GM21447 (cell line): ENCODE data around the gene ATG4D.
"Not testable (repeated sequence)": the region's sequence is repeated elsewhere in the genome, so short reads cannot be mapped to it uniquely, and the experiment has no call there.

ENCODE experiments used
- ATAC-seq: cut with Tn5 transposase; IDR thresholded peaks from one replicate; pipeline ENCODE4 v1.9.1; 2021; ENCODE audit not compliant: unreplicated experiment

Gene ATG4D

DNA sequence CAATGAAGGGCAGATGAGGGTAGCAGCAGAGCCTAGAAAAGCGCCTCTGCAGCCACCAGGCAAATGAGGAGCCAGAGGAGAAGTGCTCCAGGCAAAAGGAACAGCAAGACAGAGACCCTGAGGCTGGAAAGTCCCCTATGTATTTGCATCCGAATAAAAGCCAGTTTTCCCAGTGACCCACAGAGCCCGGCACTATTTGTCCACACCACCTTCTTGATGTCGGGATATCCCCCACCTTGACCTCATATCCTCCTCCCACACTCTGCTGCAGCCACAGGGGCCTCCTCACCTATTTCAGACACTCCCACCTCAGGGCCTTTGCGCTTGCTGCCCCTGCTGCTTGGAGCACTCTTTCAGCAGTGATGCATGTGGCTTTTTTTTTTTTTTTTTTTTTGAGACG is 6.6 kb downstream of the ATG4D start:
- no peak for ATAC-seq

DNA sequence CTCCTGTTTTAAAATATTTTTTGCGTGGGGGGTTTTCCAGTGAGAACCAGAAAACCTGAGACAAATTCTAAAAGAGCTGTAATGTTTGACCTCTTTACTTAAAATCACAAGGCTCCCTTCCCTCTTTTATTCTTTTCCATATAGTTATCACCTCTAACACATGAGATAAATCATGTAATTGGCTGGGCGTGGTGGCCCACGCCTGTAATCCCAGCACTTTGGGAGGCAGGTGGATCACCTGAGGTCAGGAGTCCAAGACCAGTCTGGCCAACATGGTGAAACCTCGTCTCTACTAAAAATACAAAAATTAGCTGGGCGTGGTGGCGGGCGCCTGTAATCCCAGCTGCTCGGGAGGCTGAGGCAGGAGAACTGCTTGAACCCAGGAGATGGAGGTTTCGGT is 7.3 kb downstream of the ATG4D start:
- ATAC-seq: not testable (repeated sequence)

DNA sequence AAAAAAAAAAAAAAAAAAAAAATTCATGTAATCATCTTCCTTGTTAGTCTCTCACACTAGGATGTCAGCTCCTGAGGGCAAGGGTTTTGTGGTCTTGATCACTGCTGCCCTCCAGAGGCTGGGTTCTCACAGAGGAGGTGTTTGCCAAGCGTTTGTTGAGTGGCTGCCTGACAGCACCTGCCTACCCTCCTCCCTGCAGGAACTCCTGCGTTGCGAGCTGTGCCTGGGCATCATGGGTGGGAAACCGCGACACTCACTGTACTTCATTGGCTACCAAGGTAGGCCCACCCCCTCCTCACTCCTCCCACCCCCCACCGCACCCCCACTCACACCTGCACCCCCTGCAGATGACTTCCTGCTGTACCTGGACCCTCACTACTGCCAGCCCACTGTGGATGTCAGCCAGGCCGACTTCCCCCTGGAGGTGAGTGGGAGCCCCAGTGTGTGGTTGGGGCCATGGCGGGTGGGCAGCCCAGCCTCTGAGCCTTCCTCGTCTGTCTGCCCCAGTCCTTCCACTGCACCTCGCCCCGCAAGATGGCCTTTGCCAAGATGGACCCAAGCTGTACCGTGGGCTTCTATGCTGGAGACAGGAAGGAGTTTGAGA is 8.1 kb downstream of the ATG4D start:
- no peak for ATAC-seq

DNA sequence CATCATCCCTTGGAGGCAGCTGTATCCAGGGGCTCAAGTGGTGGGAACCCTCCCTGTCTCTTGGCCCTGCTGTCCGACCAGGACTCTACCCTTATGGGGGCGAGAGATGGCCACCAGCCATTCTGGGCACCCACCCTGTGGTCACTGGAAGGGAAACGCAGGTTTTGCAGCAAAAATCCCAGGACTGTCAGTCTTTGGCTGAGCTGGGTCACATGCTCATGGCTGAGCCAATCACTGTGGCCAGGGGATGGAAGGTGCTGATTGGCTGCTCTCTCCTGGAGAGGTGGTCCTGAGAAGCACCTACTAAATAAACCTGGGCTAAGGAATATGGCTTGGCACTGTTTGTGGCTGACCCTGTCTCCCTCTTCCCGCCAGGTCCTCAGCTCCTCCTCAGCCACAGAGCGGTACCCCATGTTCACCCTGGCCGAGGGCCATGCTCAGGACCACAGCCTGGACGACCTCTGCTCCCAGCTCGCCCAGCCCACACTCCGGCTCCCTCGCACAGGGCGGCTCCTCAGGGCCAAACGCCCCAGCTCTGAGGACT is 8.9 kb downstream of the ATG4D start:
- no peak for ATAC-seq

DNA sequence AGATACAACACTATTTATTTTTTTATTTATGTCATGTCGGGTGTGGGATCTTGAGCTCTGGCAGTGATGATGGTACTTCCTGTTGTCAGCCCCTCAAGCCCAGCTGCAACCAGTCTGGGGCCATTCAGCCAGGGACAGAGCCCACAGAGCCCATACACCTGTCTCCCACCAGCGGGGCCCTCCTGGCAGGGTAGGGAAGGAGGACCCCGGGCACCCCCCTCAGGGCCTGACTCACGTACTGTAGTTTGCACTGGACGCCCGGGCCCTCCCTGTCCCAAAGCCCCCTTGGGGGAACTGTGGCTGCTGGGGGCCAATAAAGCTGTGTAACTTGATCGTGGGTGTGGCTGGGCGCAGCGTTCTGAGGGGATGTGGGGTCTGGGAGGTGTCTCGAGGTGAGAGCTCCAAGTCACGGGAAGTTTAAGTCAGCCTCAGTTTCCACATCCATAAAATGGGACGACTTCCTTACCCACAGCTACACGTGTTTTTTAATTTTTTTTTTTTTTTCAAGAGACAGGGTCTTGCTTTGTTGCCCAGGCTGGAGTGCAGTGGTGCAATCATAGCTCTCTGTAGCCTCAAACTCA is 9.5 kb downstream of the ATG4D start:
- ATAC-seq: no peak

DNA sequence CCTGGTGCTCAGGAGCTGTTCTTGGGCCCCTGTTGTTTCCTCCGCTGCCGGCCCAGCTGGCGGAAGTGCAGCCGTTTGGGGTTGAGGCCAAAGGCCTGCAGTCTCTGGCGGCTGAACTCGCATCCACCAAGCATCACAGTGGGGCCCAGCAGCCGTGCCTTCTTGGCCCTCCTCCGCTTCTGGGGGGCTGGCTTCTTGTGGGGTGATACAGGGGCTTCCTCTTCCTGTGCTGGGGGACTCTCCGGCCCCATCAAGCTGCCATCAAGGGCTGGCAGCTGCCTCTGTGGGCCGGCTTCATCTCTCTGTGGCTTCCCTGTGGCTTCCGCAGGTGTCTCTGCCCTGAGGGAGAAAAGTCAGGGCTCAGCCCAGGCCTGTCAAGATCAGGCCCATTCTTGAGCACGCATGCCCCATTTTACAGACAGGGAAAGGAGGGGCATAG is 10.3 kb downstream of the ATG4D start:
- peak; percentile 63 for ATAC-seq

DNA sequence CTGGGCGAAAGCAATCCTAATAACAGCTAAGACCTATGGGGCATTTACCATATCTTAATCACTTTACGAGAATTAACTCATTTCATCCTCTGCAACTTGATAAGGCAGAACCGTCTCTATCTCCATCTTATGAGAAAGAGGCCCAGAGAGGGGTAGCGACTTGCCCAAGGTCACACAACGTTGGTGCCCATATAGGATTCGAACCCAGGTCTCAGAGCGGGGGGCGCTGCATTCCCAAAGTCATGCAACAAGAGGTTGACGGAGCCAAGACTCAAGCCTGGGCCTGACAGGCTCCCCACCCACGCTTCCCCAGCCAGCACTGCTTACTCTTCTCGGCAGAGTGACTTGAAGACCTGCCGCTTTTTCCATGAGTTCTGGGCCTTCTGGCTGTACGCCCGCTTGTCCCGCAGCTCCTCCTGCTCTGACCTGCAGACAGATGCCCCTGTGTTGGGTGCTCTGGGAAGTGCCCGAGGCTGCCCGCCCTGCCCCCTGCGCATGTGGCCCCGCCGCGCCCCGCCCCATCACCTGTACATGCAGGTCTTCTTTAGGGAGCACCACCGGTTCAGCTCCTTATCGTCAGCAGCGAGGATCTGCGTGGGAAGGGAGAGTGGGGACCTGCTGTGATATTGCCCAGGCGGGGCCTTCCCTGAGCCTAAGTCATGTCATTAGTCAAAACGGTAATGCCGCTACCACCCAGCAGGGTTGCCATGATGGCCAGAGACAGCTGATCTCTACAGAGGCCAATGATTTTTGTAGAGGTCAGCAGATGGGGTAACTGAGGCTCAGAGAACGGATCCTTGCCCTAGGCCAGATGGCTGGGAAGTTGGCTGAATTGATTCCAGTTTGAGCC is 11.3 kb downstream of the ATG4D start:
- ATAC-seq: no peak

DNA sequence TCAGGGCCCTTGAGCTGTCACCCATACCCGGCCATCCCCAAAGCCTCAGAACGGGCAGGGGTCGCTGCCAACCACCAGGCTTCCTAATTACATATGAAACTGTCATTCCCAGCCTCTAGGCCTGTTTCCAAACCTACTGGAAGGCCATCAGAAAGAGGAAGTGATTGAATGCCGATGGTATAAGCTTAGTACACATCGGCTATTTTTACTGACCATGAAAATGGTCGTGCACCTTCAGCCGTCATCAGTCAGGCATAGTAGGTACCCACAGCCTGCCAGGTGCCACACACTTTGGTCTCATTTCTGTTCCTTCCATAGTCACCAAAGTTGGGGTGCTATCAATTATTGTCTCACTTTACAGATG is 11.9 kb downstream of the ATG4D start:
- ATAC-seq: no peak

DNA sequence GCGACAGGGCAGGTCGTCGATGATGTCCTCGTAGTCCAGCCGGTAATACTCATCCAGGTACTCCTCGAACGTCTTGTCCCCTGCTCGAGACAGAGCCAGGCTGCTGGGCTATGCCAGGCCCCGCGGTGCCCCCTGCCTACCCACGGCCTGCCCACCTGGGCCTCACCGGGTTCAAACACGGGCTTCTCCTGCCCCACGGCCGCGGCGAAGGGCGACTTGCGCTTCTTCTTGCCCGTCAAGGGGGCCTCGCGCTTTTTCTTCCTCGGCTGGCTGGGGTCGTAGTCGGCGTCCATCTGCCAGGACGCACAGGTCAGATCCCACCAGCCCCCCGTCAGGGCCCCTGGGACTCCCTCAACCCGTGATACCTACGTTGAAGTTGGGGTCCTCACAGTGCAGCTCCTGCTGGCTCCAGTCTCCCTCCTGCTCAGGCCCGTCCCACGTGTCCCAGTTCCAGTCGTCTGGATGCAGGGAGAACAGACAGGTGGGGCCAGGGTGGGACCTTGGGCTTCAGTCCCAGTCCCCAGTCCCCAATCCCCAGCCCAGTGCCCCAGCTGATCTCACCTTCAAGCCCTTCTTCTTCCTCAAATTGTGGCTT is 14.0 kb downstream of the ATG4D start:
- ATAC-seq: no peak

DNA sequence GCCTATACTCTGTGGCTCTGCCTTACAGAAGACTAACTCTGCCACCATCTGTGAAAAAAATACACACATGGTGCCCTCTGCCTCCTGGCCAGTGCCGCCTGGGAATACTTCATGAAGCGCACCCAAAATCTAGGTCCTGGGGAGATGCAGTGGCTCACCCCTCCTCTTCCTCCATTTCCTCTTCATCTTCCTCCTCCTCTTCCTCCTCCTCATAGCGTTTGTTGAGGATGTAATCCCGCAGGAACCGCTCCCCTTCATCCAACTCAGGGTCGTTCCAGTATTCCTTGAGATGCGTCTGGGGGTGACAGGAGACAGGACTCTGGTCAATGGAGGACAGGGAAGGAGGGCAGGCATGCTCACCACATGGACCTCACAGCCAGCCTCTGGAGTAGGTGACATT is 16.4 kb downstream of the ATG4D start:
- ATAC-seq: no peak

DNA sequence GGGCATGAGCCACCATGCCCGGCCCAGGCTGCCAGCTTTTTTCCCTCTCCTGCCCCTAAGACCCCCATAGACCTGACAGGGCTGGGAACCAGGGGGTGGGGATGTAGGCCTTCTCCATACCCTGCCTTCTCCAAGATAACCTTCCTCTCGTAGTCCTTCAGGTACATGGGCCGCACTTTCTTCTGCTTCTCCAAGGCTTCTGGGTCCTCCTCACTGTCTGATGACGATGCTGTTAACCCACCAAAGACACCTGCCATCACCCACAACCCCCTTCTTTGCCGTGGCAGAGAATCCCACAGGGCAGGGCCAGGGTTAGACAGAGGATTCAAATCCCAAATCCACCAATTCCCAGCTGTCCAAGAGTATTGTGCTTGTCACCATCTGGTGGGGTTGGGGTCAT is 18.9 kb downstream of the ATG4D start:
- no peak for ATAC-seq

DNA sequence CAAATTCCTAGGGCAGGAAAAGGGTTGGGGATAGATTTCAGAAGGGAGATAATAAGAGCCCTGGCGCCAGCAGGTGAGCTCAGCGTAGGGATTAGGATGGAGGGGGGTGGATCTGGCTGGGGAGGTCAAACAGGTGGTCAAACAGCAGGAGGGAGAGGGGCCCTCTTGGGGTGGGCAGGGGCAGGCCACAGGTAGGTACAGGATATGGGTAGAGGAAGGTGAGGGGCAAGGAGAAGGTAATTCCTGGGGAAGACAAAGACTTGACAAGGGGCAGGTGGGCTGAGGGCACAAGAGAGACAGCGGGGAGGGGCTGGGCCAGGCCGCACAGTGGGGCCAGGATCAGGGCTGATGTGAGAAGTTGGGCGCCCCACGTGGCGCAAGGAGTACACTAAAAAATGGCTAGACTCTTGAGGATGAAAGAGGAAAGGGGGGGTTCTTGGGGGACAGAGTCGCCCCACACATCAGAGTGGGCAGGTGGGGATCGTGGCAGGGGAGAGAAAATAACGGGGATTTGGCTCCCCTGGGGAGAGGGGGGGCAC is 21.4 kb downstream of the ATG4D start:
- no peak for ATAC-seq

DNA sequence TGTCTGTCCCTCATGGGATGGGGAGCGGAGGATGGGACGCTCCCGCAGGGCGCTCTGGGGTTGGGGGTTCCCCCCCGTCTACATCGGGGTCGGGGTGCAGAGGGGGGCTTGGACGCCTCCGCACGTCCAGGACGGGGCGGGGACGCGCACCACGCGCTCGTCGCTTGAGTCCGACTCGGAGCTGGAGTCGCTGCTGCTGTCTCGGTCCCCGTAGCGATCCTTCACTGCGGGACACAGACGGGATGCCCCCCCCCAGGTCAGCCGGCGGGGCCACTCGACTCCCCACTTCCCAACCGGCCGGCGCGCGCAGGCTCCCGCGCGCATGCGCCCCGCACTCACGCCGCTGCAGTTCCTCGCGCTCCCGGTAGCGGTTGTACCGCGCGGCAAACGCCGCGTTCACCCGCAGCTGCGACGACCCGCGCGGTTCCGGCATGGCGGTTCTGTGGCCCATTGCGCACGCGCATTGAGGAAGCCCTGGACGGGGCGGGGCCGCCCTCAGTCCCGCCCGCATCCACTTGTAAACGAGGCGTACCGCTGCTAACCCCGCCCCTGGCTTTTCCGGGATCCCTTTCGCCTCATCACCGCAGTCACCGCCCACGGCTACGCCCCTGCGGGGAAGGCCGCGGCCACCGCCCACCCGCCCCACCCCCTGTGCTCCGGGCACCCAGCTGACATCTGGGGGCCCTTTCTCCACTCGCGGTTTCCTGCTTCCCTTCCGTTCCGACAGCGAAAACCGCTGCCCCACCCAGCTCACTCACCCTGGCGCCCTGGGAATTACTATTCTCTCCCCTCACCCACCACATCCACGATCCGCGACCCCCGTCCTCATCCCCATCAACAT is 22.1 kb downstream of the ATG4D start, which contains the start of gene KRI1:
TSS of gene KRI1 (minus strand) at position 444 of the 841 bp plus-strand sequence. CDS start at position 433, 11 bp downstream.
- ATAC-seq: peak; percentile 37

DNA sequence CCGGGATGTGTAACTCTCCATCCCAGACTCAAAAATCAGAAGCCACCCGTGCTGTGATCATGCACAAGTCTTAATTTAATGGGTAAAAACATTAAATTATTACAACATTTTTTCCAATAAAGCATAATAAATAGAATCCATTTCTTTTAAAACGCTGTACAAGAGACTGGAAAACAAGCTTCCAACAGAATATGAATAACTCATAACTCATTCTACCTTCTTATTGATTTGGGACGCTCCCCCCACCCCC is 22.6 kb downstream of the ATG4D start:
- no peak for ATAC-seq

DNA sequence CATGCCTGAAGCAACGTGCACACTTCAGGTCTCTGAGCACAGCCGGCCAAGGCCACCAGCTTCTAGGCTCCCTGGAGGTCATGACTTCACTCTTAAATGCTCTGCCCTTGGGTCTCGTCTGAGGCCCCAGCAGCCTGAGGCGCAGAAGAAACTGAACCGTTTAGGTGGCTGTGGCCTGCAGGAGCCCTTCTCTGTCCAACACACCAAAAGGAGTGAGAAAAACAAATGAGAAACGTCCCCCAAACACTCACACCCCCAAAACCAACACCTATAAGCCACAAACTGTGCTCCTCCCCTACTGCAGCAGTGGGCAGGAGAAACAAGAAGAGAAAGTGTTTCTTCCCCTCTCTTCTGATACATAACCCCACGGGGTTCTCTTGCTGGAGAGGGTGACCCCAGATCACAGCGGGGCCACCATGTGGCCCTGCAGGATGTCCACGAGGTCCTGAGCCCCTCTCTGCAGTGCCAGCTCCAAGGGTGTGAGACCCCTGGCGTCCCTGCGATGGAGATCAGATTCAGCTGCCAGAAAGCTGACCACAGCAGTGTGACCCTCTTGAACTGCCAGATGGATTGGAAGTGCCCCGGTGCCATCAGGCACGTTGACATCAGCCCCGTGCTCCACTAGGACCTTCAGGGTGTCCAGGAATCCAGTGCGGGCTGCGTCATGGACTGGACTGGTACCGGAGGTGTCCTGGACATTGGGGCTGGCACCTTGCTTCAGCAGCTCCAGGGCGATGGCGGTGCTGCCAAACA is 23.1 kb downstream of the ATG4D start:
- ATAC-seq: peak; percentile 34

DNA sequence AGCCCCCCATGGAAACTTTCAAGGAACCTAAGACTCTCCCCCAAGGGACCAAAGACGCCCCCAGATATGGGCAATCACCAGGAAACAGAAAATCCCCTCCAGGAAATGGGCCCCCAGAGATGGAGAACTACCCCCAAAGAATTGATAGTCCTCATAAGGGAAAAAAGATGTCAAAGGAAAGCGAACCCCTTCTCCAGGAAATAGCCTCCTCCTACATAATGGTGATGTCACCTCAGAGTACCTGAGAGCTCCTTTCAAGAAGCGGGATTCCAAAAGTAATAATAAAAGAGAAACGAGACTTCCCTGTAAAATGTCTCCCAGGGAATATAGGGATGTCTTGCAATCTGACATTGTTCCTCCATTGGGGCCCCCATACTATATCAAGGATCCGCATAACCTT is 24.0 kb downstream of the ATG4D start:
- ATAC-seq: no peak

DNA sequence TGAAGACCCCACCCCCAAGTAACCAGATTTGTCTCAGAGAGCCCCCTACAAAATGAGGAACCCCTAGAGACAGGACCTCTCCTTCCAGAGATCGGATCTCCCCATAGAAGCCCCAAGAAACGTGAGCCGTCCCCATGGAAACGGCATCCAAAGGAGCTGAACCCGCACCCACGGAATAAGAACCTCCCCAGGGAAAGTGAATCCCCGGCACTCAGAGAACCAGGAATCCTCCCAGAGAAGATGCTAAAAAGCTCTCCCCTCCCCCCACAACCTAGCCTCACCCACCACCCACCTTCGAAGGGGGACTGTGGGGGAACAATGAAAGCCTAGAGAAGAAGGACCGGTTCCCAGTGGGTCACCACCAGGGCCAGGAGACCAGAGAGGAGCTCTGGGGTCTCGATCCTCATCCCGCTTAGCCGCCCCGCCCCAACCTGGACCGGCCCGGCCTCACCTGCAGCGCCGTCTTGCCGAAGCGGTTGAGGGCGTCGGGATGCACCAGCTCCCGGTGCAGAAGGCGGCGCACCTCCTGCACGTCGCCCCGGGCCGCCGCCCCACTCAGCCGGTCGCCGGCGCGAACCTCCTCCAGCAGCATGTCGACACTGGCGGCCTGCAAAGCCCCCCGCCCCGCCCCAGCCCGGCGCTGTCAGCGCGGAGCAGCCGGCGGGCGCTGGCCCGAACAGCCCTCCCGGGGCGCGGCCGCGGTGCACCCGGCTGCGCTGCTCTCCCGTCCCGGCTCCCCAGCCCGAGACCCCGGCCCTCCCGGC is 24.5 kb downstream of the ATG4D start:
- ATAC-seq: no peak

DNA sequence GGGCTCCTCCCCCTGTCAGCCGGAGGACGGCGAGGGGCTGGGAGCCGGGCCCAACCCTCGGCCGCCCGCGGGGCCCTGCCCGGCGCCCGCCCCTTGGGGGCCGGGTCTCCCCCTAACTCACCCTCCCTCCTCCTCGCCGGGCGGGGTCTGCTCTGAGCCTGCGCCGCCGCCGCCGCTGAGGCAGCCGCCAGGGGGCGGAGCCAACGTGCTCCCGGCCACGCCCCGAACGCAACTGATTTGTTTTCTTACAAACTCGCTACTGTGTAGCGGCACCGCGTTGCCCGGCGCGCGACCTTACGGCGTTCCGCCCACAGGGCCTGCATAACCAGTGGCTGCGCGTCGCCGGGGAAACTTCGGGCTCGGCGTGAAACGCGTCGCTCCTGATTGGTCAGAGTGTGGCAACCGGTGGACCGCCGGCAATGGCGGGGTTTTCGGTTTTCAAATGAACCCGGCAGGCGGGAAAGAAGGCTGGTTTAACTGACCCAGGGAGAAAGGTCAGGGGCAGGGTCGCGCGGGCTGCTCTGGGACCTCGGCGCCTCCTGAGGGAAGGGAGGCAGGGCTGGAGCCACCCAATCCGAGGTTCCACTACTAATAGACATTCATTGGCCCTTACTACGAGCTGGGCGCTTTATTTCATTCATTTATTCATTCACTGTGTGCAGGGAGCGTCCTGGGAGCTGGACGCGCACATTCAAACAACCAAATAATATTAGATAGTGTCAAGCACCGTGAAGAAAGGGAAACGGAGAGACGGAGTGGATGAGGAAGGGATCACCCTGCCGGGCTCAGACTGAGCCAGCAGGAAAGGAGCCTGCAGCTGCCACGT is 25.3 kb downstream of the ATG4D start, which contains the start of gene CDKN2D:
TSS of gene CDKN2D (minus strand) at position 154 of the 826 bp plus-strand sequence. CDS start 326 bp downstream, outside the sequence.
- peak; percentile 56 for ATAC-seq
